Measurements from ENCODE around the gene LRPPRC.
A peak's percentile ranks its signal among the peaks of the same experiment; 100 is the strongest.
"Not testable (repeated sequence)": the region's sequence is repeated elsewhere in the genome, so short reads cannot be mapped to it uniquely, and the experiment has no call there.

LRPPRC gene

DNA sequence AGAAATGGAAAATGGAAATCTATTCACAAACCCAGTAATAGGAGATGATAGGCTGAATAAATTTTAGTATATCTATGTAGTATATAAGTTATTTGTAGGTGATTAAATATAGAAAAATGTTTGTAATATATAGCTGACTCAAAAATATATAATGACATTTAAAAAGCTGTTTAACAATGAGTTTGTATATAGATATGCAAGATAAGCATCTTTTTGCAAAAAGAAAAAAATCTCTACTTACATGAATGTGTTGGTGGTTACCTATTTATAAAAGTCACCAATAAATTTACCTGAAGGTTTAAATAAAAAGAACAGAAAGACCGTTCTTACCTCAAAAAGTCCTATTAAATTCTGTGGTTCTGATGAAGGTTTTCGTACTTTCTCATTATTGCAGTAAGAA lies 71.3 kb downstream of the LRPPRC start:
- intact Hi-C loops (cut with DNase I): no loop called here
- DNase-seq: no peak

DNA sequence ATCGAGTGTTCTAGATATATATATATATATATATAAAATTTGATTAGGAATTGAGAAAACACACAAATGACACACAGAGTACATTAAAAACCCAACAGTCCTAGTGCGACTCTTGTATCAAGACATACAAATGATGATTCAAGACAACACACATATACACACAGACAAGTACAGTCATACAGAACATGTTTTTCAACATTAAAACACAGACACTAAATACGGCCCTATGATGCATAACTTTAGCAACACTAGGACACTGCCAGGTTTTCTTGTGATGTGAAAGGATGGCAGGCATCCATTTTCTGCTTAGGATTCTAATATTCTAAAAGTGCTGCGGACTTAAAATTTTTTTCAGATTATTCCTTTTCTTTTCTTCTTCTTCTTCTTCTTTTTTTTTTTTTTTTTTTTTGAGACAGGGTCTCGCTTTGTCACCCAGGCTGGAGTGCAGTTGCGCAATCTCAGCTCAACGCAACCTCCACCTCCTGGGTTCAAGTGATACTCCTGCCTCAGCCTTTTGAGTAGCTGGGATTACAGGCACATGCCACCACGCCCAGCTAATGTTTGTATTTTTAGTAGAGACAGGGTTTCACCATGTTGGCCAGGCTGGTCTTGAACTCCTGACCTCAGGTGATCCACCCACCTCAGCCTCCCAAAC lies 84.5 kb downstream of the LRPPRC start:
- intact Hi-C loops (cut with DNase I): not testable (repeated sequence)
- DNase-seq: peak in 1 of 10 donors; percentile 50

DNA sequence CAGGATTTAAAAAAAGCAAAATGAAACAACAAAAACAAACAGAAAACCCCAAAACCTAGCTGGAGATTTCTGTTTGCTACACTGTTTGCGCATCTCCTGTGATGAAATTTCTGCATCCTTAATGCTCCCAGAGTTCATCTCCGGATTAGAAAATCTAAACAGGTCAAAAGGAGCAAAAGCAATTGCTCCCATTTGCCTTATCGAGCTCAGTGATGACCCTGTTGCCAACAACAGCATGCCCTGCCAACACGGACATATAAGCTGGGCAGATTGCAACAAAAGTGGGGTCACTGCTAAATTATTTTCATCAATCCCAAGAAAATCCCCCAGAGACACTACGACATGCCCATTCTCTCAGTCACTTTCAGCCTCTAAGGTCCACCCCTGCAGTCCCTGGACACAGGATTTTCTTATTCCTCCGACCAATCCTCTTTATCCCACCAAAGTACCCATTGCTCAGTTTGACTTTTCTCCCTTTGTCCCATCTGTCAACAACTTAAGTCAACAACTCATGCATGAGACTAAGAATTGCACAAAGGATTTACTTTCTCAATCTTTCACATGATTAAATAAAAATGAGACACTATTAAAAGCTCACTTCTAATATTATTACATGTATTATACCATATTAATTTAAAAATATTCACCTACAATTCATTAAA lies 89.2 kb downstream of the LRPPRC start:
- intact Hi-C loops (cut with DNase I): no loop called here
- DNase-seq: no peak

DNA sequence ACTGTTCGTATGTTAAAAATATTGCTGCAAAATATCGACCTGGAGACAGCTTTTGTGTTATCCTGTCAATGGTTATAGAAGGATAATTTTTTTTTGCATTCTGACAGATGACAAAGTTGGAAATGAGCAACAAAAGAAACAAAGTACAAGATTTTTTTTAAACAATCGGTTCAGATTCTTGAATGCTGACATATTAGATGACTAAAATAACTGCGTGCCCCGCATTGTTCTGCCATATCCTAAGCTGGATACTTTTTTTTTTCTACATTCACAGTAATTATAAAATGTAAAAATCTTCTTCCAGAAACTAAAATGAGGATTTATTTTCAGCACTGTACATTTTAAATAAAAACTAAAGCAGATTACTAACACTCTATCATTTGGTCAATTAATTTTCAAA lies 89.9 kb downstream of the LRPPRC start:
- intact Hi-C loops (cut with DNase I): no loop called here
- DNase-seq: no peak

DNA sequence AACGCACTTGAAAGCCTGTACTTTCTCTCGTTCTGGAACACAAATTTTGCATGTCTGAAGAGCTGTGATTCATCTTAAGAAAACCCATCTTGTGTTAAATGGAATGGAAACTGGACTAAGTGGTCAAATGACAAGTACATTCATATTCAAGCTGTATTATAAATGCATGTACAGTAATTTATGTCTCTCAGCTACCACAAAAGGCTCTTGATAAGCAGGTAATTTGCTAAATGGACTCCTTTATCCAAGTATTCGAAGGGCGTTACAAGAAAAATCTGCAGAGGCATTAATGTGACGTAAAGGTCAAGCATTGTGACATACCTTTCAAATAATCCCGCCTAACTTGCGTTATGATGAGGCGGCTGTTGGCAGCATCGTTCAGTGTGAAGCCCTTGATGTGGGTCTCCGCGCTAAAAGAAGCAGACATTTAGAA lies 90.4 kb downstream of the LRPPRC start:
- intact Hi-C loops (cut with DNase I): no loop called here
- DNase-seq: no peak

DNA sequence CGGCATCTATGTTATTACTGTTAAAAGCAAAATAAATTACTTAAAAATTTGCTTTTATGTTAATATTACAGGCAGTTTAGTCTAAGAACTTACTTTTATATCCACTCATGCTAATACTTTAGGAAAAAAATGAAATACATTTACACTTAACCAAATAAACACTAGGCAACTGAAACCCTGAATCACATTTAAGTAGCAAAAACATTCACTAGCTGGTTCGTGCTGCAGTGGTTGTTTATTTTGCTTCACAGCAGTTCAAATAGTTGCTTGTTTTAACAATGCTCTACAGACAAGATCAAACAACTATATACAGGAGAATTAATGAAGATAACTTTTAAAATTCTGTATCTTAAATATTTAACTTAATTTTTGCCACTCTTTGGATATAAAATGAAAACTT lies 96.2 kb downstream of the LRPPRC start:
- intact Hi-C loops (cut with DNase I): no loop called here
- DNase-seq: no peak

DNA sequence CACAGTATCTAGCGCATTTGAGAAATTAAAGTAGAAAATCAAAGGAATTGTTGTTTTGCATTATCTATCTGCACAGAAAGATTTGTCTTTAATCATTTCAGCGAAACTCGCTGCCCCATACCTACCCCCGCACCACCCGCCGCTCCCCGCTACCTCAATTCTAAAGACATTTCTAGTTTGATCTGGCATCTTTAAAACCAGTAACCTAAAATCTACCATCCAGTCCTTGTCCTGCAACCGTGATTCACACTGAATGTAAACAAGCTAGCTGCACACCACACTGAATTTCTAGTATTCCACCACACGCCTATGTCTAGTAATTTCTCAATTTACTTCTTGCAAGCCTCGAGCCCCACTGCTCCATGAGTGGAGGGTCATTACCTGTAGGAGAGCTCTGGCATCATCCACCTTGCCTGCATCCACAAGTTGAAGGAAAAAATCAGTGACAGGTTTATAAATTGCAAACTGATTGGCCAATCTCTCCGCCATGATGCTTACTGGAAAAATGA lies 96.9 kb downstream of the LRPPRC start:
- no peak for DNase-seq
- intact Hi-C loops (cut with DNase I): no loop called here

DNA sequence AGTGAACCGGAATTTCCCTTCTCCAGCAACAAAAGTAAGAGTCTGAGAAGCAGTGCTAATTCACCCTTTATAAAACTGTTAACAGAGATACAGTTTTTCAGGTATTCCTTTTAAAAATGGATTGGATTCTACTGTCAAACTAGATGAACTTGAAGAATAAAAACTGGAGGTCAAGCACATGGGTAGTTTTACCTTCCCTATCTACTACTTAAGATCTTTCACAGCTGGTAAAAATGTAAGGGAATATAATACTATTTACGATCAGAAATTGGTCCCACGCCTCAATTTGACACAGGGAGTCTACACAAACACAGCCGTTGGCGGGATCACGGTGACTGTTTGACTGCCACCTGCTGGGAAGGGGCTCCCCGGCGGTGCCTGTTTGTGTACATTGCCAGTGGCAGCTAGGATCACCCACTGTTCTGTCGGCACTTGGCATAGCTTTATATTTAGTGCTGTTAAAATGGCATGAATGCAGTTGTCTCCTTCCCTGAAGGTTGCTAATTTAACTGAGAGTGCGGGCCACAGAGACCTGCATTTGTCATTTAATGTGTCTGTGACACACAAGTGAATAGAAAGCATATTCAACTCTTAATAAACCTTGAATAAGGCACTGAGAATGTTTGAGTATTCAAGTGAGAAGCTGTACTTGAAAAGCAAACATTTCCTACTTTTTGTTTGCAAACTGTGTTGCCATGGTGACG lies 97.5 kb downstream of the LRPPRC start:
- intact Hi-C loops (cut with DNase I): no loop called here

DNA sequence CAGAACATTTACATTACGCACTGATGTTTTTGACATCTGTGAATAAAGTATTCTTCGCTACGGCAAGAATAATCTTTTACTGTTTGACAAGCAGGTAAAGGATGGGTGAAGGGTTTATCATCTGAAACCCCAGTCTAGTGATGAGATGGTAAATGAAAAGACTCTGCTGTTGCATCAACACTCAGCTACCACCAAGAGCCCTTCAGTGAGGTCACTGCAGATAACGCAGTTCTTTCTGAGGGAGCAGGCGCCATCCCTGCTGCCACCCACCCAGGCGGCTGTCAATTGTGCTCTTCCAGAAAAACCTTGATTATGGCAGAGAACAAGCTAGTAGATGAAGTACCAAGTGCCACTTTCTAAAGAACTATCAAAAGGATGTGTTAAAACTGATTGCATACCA lies 98.3 kb downstream of the LRPPRC start:
- DNase-seq: no peak
- intact Hi-C loops (cut with DNase I): no loop called here

More for the DNA sequence above, 97.5 kb downstream of the LRPPRC start:
- DNase-seq: peak in 4 of 10 donors; percentile 24 to 85 (median 28)

DNA sequence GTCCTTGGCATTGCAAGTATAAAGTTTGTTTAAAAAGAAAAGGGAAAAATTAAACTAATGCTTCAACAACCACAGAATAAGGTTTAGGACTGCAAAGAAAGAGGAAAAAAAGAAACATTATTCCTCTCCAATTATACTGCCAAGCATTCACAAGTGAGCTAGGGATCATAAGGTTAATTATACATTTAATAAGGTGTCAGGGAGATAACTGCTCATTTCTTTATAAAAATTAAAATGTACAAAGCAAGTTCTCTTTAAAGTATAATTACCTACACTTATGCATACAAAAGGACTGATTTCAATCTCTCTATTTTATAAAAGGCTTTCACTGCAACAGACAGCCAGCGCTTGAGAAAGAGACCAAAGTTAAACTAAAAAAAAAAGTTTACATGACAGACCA lies 98.9 kb downstream of the LRPPRC start:
- DNase-seq: no peak
- intact Hi-C loops (cut with DNase I): no loop called here

DNA sequence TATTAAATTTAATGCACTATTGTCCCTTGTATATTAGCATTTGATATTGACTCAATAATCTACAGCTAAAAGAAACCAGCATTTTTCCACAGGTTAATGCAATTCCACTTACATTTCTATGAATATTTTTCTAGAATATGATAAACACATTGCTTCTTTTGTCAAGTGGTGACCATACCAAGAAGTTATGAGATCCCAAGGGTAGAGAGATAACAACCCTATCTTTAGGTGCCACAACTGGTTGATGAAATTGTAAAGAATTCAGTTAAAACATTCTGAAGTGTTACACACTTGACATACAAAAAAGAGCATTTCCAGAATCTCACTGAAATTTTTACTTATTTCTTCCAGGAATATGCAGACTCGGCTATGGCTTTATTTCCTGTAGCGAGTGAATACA lies 101.0 kb downstream of the LRPPRC start:
- intact Hi-C loops (cut with DNase I): no loop called here
- no peak for DNase-seq

DNA sequence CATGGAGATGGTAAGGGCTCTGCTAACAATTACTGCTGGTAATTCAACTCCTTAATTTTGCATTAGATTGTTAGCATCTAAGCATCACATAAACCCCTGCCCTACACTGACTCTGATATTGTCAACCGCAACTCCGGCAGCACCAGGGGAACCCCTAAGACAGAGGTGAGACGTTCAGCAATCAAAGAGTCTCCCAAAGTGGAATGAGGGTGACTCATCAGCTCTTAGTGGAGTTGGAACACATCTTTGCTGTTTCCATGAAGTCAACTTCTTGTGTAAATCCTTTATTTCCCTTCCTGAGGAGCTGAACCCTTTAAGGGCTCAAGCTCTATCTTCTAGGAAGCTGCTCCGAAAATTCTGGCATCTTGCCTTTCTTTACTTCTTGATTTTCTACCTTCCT lies 104.9 kb downstream of the LRPPRC start:
- DNase-seq: no peak

DNA sequence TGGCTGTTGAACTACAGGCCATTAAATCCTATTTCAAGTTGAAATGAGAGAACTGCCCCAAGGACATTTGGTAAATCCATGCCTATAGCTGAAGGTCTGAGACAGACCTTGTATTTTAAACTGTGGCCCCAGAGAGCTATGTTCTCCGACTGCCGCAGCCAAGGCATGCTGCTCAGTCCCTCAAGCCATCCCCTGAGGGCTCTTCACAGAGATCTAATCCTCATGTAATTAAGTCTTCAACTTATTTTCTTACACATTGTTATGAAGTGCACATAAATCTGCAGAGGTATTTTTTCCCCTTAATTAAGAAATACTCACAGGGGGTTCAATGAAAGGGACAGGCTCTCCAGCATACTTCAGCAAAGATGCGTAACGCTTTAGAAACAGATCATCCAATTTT lies 106.4 kb downstream of the LRPPRC start:
- intact Hi-C loops (cut with DNase I): no loop called here
- DNase-seq: no peak

More for the DNA sequence above, 104.9 kb downstream of the LRPPRC start:
- intact Hi-C loops (cut with DNase I): no loop called here

DNA sequence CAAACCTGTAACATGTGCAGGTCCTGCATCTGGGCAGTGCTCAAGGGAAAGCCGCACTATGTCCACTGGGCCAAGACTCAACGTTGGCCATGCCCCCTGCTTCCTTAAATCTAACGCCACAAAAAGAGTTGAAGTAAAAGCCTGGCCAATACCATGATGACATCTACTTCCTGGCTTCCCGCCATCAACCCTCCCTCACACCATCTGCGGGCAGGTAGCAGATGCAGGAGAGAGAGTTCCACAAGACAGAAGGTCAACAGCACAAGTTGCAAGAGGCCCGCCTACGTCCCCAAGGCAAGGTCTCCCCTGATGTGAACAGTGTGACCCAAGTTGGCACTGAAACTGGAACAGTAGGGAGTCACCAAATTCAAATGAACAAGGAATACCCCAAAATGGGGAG lies 108.6 kb downstream of the LRPPRC start:
- intact Hi-C loops (cut with DNase I): no loop called here
- peak in 1 of 10 donors; percentile 41 for DNase-seq

DNA sequence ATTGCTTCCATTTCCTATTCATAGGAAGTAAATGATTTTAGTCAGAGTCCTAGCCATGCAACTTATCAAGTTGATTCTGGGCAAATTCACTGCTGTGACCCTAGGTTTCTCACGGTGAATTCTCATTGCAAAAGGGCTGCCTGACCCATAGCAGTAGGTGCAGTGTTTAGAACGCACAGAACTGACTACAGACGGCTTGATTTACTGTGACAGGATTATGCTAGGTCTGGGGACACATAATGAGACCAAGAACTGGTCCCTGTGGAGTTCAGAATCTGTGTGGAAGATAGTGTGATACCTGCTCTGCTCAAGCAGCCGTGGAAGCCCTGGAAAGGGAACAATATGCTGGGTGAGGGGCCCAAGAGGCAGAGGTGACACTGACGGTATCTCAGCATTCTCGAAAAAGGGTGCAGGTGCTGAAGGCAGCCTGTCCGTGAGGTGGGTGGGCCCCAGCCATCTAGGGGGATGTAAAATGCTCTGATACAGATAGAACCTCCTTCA lies 110.6 kb downstream of the LRPPRC start:
- intact Hi-C loops (cut with DNase I): no loop called here
- no peak for DNase-seq

DNA sequence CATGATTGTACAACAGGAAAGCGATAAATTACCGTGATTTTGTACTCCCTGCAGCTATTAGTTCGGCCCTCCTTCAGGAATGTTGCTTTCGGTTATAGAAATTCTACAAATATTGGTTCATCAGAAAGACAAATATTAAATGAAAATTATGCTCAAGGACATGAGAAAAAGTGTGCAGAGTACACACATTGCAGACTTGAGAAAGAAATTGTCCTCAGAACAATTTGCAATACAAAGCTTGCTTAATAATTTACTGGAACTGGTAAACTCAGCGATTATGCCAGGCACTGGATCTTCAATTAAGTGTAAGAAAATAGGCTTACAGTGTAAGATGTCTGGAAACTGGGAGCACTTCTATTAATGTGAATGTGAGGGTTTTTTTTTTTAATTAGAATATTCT lies 111.1 kb downstream of the LRPPRC start:
- no peak for DNase-seq
- intact Hi-C loops (cut with DNase I): loop anchor here (1.0 kb wide), 1 partner anchor 31 kb away; no protein-coding TSS in a partner anchor

DNA sequence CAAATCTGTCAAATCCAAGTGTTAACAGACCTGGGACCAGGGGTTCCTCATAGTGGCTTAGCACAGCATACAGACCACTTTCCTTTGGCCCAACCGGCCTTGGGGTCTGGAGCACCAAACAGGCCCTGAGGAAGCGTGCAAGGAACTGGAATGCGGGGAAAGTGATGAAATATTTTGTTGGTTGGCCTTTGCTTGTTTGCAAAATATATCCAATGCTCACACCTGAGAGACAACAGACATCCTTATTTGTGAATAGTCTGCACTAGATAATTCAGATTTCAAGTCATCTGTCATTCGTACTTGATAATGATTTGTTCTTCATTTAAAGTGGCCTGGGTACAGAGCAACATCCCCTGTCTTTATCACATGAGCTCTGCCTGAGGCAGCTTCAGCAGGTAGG lies 113.5 kb downstream of the LRPPRC start:
- intact Hi-C loops (cut with DNase I): no loop called here

DNA sequence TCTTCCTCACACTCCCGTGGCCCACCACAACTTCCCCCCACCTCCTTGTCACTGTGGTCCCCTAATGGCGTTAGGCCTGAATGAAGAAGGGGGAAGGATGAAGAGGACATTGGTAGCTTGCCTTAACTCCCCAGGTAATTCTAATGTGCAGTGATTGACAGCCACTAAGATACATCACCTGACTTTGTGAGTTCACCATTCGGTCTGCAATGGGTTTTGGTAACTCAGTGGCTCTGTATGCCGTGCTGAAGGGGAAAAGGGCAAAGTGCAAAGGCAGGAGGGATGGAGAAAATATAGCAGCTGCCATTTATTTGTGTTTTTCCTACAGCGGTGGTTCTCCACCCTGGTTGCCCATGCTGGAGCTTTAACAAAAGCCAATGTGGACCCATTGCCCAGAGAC lies 114.8 kb downstream of the LRPPRC start:
- DNase-seq: no peak
- intact Hi-C loops (cut with DNase I): no loop called here

More for the DNA sequence above, 113.5 kb downstream of the LRPPRC start:
- DNase-seq: no peak

DNA sequence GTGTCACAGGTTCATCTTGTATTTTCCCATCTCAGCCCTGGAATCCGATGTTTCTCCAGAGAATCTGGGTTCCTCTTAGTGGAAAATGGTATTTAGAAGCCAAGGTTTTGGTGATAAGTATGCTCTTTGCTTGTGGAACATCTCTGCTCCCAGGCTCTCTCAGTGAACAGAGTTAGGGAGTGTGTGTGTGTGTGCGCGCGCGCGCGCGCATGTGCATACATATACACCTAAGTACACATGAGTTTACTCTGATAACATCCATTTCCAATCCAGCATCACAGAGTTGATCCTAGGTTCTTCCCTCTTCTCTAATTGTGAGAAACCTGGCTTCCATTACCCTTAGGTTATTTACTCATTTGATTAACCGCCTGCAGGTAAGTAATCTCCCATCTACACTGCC lies 115.3 kb downstream of the LRPPRC start:
- intact Hi-C loops (cut with DNase I): no loop called here

DNA sequence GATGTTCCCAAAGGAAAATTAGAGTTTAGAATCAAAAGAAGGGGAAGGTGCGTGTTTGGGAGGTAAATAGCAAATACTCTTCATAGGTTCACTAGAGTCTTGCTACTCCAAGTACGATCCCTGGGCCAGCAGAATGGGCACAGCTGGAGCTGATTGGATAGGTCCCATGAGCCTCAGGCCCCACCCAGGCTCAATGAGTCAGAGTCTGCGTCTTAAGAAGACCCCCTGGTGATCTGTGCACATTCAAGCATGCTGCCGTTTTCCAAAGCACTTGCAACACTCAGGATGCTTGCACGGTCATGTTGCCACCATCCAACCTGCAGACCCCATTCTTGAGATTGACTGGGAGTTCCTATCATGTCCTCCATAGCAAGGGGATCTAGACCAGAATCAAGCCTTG lies 116.5 kb downstream of the LRPPRC start:
- peak in 1 of 10 donors; percentile 39 for DNase-seq

More for the DNA sequence above, 115.3 kb downstream of the LRPPRC start:
- no peak for DNase-seq

DNA sequence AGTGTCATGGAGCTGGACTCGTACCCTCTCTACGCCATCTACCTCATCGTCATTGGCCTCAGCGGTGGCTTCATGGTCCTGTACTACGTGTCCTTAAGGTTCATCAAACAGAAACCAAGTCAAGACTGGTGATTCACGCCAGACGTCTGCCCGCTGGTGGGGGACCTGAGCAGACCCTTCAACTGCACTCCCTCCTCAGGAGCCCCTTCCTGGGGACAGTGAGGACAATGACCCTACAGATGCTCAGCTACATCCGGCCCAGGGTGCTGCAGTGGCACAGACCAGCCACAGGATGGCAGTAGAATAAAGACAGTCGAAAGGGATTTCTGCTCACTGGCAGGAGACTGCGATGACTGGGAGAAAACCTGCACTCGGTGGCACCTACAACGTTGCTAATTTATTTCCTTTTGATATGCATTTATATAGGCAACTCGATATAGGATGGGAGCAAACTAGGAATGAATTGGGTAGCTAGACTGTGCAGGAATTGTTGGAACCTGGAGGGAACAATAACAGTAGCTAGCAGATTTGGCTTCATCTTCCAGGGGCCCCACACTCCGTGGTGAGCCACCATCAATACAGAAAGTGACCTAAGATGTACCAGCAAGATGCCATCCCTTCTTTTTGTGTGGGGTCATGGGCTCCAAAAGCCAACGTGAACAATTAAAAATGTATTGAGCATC lies 117.9 kb downstream of the LRPPRC start:
- intact Hi-C loops (cut with DNase I): no loop called here
- peak; percentile 40 to 95 (median 75) for DNase-seq

More for the DNA sequence above, 116.5 kb downstream of the LRPPRC start:
- intact Hi-C loops (cut with DNase I): no loop called here

Data from posterior cingulate gyrus (tissue), 11 donors.